ENCODE measurements around the gene TNRC6B. TPM values are rescaled to one million over a fixed set of nuclear protein-coding genes. Genes with fewer than 3 reads are reported as not detected.

The TNRC6B gene
- total and polyA plus RNA-seq, 2 of the 13 experiments (the other 11 are each of a cell fraction or from before 2014, with no cell fraction given), result 8.9 to 13.2 TPM

DNA sequence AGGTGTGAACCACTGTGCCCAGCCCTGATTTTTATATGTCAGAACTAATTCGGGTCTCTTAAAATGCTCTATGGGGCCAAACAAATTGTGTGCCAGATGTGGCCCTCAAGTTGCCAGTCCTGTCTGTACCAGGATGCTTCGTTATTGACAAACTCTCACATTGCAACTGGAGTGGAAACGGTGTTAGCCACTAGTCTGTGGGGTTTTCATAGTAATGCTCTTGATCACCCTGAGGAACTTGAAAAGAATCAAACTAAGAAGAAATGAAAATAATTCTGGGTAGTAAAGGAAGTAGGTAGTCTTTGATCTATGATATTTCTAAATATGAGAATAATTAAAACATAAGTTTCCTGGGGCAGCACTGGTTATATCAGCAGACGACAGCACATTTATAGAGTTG is 101.3 kb downstream of the TNRC6B start:
- intact Hi-C loops (cut with micrococcal nuclease; ENCODE audit: unreplicated experiment) (no loop called here), in situ Hi-C loops (cut with HindIII; ENCODE audit: extremely low pct_ligation_motif_present, low pct_unique_long_range_greater_than_20kb) (no loop called here)
- no peak overlapping the region for H2AFZ ChIP-seq (ENCODE audit: low read length)
- FAIRE-seq (no peak), ATAC-seq (no peak), DNase-seq (ENCODE audit: low spot score) (no peak)
- H3K9me3 ChIP-seq (ENCODE audit: low read length), result no peaks in the 10 kb centered on the region
- no peak overlapping the region for H3K9ac ChIP-seq (ENCODE audit: insufficient read depth, low read depth, low read length)
- TF ChIP-seq ZNF644 (CRISPR knock-in tag; IDR thresholded peaks at IDR 0.05; ENCODE audit: low read depth) (no peak), NRL (CRISPR knock-in tag; IDR thresholded peaks at IDR 0.05; ENCODE audit: borderline replicate concordance) (no peak), KLF16 (CRISPR knock-in tag; IDR thresholded peaks at IDR 0.05) (no peak), ZNF879 (CRISPR knock-in tag; IDR thresholded peaks at IDR 0.05) (no peak)
- no peak overlapping the region for H3K27ac ChIP-seq (ENCODE audit: extremely low read length, insufficient read depth, low read length)
- H3K4me3 ChIP-seq (replicated peaks in 1 of 3; ENCODE audit: insufficient read depth in 1 of 3, low read depth in 2 of 3, low read length in 3 of 3), result no peak overlapping the region
- 97% methylated on average over 4 of the region's 4 CpGs for WGBS (ENCODE audit: low lambda C conversion rate)
- H3K4me2 ChIP-seq (ENCODE audit: low read depth, low read length), result no peak overlapping the region
- peaks cover 25% of the 10 kb centered on the region for H3K4me1 ChIP-seq (ENCODE audit: insufficient read depth, low read length)
- BruUV-seq (replicated peaks), result no TSS peak
- ChIA-PET POLR2A (no interaction called here), CTCF (ENCODE audit: low intra/inter-chr PET ratio, low total read pairs) (no interaction called here)
- H4K20me1 ChIP-seq (ENCODE audit: insufficient read depth, low read length), result no peaks in the 10 kb centered on the region
- no peaks in the 10 kb centered on the region for H3K27me3 ChIP-seq (ENCODE audit: control insufficient read depth in 1 of 2, insufficient read depth in 2 of 2, low read length in 2 of 2)
- no peaks in the 10 kb centered on the region for H3K79me2 ChIP-seq (ENCODE audit: insufficient read depth, low read length)
- H3K36me3 ChIP-seq (replicated peaks in 1 of 2; ENCODE audit: control insufficient read depth in 1 of 2, insufficient read depth in 2 of 2, low read length in 2 of 2), result peaks cover 8 to 15% of the 10 kb centered on the region in 2 experiments

- BruUV-seq (replicated peaks), result no TSS peak
- no peak for ATAC-seq
- no peaks in the 10 kb centered on the region for H3K27me3 ChIP-seq (ENCODE audit: control insufficient read depth in 1 of 2, insufficient read depth in 2 of 2, low read length in 2 of 2)
- no peaks in the 10 kb centered on the region for H4K20me1 ChIP-seq (ENCODE audit: insufficient read depth, low read length)
- no peak overlapping the region for H3K27ac ChIP-seq (ENCODE audit: extremely low read length, insufficient read depth, low read length)
- peaks cover 13% of the 10 kb centered on the region for H3K4me1 ChIP-seq (ENCODE audit: insufficient read depth, low read length)
- ChIA-PET CTCF (ENCODE audit: low intra/inter-chr PET ratio, low total read pairs) (no interaction called here), POLR2A (no interaction called here)
- FAIRE-seq, result no peak
- no peak for DNase-seq (ENCODE audit: low spot score)
- H3K79me2 ChIP-seq (ENCODE audit: insufficient read depth, low read length), result no peaks in the 10 kb centered on the region
- H3K9me3 ChIP-seq (ENCODE audit: low read length), result no peaks in the 10 kb centered on the region
- intact Hi-C loops (cut with micrococcal nuclease; ENCODE audit: unreplicated experiment), result no loop called here
- no peak overlapping the region for H3K4me3 ChIP-seq (replicated peaks in 1 of 3; ENCODE audit: insufficient read depth in 1 of 3, low read depth in 2 of 3, low read length in 3 of 3)
- in situ Hi-C loops (cut with HindIII; ENCODE audit: extremely low pct_ligation_motif_present, low pct_unique_long_range_greater_than_20kb), result no loop called here
- no peak overlapping the region for H3K9ac ChIP-seq (ENCODE audit: insufficient read depth, low read depth, low read length)
- WGBS (ENCODE audit: low lambda C conversion rate), result 62% methylated on average over 2 of the region's 2 CpGs
- no peak overlapping the region for H3K4me2 ChIP-seq (ENCODE audit: low read depth, low read length)
- H2AFZ ChIP-seq (ENCODE audit: low read length), result no peak overlapping the region
- H3K36me3 ChIP-seq (replicated peaks in 1 of 2; ENCODE audit: control insufficient read depth in 1 of 2, insufficient read depth in 2 of 2, low read length in 2 of 2), result peaks cover 12 to 31% of the 10 kb centered on the region in 2 experiments
- TF ChIP-seq ZNF609 (CRISPR knock-in tag; IDR thresholded peaks at IDR 0.05; ENCODE audit: borderline replicate concordance) (no peak), ZNF678 (CRISPR knock-in tag; IDR thresholded peaks at IDR 0.05) (no peak), KMT2A (CRISPR knock-in tag; IDR thresholded peaks at IDR 0.05) (no peak), ZBTB7B (CRISPR knock-in tag; IDR thresholded peaks at IDR 0.05) (no peak), YEATS4 (CRISPR knock-in tag; IDR thresholded peaks at IDR 0.05; ENCODE audit: borderline replicate concordance) (no peak)
- TF ChIP-seq, protein P1, sequence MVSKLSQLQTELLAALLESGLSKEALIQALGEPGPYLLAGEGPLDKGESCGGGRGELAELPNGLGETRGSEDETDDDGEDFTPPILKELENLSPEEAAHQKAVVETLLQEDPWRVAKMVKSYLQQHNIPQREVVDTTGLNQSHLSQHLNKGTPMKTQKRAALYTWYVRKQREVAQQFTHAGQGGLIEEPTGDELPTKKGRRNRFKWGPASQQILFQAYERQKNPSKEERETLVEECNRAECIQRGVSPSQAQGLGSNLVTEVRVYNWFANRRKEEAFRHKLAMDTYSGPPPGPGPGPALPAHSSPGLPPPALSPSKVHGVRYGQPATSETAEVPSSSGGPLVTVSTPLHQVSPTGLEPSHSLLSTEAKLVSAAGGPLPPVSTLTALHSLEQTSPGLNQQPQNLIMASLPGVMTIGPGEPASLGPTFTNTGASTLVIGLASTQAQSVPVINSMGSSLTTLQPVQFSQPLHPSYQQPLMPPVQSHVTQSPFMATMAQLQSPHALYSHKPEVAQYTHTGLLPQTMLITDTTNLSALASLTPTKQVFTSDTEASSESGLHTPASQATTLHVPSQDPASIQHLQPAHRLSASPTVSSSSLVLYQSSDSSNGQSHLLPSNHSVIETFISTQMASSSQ (IDR thresholded peaks at IDR 0.05; ENCODE audit: low read depth), result no peak
- TF ChIP-seq, protein P1 (CRISPR knock-in tag; IDR thresholded peaks at IDR 0.05; ENCODE audit: borderline replicate concordance), result no peak
These were observed 104.0 kb downstream of the TNRC6B start for GRCh38 chr22:40281717-40282116.
